Measurements from ENCODE around the gene CEBPZOS. TPM values are rescaled to one million over a fixed set of nuclear protein-coding genes. Genes with fewer than 3 reads are reported as not detected.
"Not testable (repeated sequence)": the region's sequence is repeated elsewhere in the genome, so short reads cannot be mapped to it uniquely, and the experiment has no call there.

Gene CEBPZOS
- total RNA-seq, 3 donors from 2014 or later, result 19.4 to 43.0 (median 21.6) TPM

DNA sequence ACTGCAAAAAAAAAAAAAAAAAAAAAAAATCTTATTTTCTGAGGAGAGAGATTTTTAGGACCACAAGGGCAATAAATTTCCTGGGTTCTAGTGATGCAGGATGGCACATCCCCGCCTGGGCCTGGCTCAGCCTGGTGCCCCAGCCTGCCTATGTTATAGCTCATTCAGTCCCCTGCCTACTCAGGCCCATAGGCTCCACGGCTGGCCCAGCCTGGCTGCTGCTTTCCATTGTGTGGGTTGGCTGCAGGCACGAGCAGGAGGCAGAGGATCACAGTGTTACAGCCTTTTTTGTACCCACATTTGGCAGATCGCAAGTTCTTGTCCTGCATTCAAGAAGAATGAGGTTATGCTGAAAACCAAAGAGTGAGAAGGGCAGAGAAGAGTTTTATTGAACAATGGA lies 5.0 kb upstream of the CEBPZOS start:
- TF ChIP-seq, protein P1, sequence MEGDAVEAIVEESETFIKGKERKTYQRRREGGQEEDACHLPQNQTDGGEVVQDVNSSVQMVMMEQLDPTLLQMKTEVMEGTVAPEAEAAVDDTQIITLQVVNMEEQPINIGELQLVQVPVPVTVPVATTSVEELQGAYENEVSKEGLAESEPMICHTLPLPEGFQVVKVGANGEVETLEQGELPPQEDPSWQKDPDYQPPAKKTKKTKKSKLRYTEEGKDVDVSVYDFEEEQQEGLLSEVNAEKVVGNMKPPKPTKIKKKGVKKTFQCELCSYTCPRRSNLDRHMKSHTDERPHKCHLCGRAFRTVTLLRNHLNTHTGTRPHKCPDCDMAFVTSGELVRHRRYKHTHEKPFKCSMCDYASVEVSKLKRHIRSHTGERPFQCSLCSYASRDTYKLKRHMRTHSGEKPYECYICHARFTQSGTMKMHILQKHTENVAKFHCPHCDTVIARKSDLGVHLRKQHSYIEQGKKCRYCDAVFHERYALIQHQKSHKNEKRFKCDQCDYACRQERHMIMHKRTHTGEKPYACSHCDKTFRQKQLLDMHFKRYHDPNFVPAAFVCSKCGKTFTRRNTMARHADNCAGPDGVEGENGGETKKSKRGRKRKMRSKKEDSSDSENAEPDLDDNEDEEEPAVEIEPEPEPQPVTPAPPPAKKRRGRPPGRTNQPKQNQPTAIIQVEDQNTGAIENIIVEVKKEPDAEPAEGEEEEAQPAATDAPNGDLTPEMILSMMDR (IDR thresholded peaks at IDR 0.05), result no peak
- TF ChIP-seq POLR2A (IDR thresholded peaks at IDR 0.05), result no peak
- no peak for TF ChIP-seq POLR2AphosphoS5 (IDR thresholded peaks at IDR 0.05)
- no peaks in the 10 kb centered on the region for H3K36me3 ChIP-seq
- DNase-seq (ENCODE audit: low spot score in 2 of 2), result no peak
- H3K4me1 ChIP-seq, result no peaks in the 10 kb centered on the region
- no peaks in the 10 kb centered on the region for H3K27me3 ChIP-seq
- no peak overlapping the region for H3K27ac ChIP-seq
- H3K4me3 ChIP-seq, result no peak overlapping the region
- intact Hi-C loops (cut with DNase I; ENCODE audit: low total_unique reads), result no loop called here
- no peaks in the 10 kb centered on the region for H3K9me3 ChIP-seq

DNA sequence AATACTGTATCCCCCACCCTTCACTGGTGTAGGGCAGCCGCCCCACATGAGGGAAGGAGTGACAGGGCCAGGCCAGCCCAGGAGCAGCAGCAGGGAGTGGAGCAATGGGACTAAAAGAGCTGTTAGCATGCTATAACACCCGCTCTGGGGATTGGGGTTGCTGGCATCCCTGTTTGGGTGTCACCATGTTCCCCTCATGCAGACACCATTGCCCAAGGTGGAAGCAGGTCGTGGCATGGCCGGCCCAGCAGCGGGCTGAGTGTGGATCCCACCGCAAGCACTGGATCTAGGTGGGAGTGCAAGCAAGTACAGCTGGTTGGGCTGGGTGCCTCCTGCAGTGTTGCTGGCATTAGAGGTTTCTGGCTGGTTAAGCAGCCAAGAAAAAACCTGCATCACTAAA lies 4.5 kb upstream of the CEBPZOS start:
- H3K9me3 ChIP-seq, result no peaks in the 10 kb centered on the region
- no peak overlapping the region for H3K27ac ChIP-seq
- intact Hi-C loops (cut with DNase I; ENCODE audit: low total_unique reads), result no loop called here
- TF ChIP-seq, protein P1 (IDR thresholded peaks at IDR 0.05), result no peak
- TF ChIP-seq POLR2A (IDR thresholded peaks at IDR 0.05) (no peak), POLR2AphosphoS5 (IDR thresholded peaks at IDR 0.05) (no peak)
- no peaks in the 10 kb centered on the region for H3K27me3 ChIP-seq
- H3K4me1 ChIP-seq, result no peaks in the 10 kb centered on the region
- no peaks in the 10 kb centered on the region for H3K36me3 ChIP-seq
- no peak overlapping the region for H3K4me3 ChIP-seq
- no peak for DNase-seq (ENCODE audit: low spot score in 2 of 2)

DNA sequence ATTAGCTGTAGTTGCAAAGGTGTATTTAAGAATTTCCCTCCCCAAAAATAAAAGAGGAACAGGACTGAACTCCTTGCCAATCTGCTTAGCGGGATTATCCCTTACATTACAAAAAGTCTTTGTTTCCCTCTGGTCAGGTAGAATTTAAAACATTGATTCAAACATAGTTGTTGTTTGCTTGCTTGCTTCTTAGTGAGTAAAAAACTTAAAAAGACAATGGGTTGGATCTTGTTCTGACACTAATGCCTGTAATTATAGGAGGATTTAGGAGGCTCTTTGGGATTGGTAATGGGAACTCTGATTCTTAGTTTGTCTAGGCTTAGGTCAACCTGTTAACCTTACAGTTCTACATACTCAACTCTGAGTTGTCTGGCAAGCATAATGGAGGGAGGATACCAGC lies 3.7 kb upstream of the CEBPZOS start:
- H3K4me1 ChIP-seq, result no peaks in the 10 kb centered on the region
- intact Hi-C loops (cut with DNase I; ENCODE audit: low total_unique reads), result no loop called here
- H3K36me3 ChIP-seq, result no peaks in the 10 kb centered on the region
- H3K9me3 ChIP-seq, result no peaks in the 10 kb centered on the region
- no peak overlapping the region for H3K27ac ChIP-seq
- no peak overlapping the region for H3K4me3 ChIP-seq
- no peaks in the 10 kb centered on the region for H3K27me3 ChIP-seq
- TF ChIP-seq POLR2AphosphoS5 (IDR thresholded peaks at IDR 0.05) (no peak), POLR2A (IDR thresholded peaks at IDR 0.05) (no peak)
- TF ChIP-seq, protein P1 (IDR thresholded peaks at IDR 0.05), result no peak
- no peak for DNase-seq (ENCODE audit: low spot score in 2 of 2)

DNA sequence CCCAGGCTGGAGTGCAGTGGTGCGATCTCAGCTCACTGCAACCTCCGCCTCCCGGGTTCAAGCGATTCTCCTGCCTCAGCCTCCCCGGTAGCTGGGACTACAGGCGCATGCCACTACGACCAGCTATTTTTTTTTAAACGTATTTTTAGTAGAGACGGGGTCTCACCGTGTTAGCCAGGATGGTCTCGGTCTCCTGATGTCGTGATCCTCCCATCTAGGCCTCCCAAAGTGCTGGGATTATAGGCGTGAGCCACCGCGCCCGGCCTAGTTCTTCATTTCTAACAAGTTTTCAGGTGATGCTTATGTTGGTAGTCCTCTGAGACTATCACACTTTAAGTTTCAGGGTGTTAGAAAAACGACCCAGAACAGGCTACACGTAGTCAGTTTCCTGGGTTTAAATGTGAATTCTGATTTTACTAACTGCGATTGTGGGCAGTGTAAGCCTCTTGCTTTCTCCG lies 405 bp upstream of the CEBPZOS start:
- H3K36me3 ChIP-seq; H3K27me3 ChIP-seq; intact Hi-C loops (cut with DNase I; ENCODE audit: low total_unique reads); H3K9me3 ChIP-seq; DNase-seq (ENCODE audit: low spot score in 2 of 2); H3K4me1 ChIP-seq: not testable (repeated sequence)
- Histone ChIP-seq H3K4me3 (peak overlapping the region; percentile 63 to 91 (median 85)), H3K27ac (peak overlapping the region; percentile 88 to 94)

DNA sequence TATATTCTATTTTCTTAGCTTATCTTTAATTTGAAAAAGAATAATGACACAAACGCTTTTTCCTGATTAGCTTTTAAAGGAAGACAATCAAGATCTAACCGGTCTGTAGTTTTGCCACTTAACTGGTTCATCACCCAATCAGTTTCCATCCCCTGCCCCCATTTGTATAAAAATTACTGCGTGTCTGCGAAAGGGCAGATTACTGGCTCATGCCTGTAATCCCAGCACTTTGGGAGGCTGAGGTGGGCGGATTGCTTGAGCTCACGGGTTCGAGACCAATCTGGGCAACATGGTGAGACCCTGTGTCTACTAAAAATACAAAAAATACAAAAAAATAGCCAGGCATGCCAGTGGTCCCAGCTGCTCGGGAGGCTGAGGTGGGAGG lies 2.4 kb downstream of the CEBPZOS start:
- Histone ChIP-seq H3K27me3 (no peaks in the 10 kb centered on the region), H3K36me3 (peaks cover 8% of the 10 kb centered on the region), H3K4me3 (no peak overlapping the region), H3K9me3 (peaks cover 0 to 3% of the 10 kb centered on the region in 2 donors), H3K27ac (no peak overlapping the region), H3K4me1 (no peaks in the 10 kb centered on the region)
- TF ChIP-seq POLR2A (IDR thresholded peaks at IDR 0.05) (no peak), POLR2AphosphoS5 (IDR thresholded peaks at IDR 0.05) (no peak)
- TF ChIP-seq, protein P1 (IDR thresholded peaks at IDR 0.05), result no peak
- intact Hi-C loops (cut with DNase I; ENCODE audit: low total_unique reads), result no loop called here
- DNase-seq (ENCODE audit: low spot score in 2 of 2), result no peak

DNA sequence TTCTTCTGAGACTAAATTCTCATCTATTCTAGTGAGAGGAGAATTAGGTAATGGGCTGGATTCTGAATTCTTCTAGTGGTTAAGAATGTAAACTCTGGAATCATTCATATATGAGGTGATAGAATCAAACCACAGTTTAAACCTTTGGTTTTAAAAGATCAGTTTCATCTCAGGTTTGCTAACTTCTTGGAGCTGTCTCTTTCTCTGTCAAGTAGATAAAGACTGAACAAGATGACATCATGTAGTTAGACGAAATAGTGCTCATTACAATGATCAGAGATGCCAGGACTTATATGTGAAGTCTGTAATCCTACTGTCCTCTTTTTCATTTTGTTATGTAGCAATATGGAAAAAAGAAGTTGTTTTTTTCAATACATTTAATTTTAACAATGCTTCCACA lies 4.9 kb downstream of the CEBPZOS start:
- Histone ChIP-seq H3K27ac (no peak overlapping the region), H3K36me3 (peaks cover 17% of the 10 kb centered on the region), H3K9me3 (peaks cover 0 to 8% of the 10 kb centered on the region in 2 donors), H3K4me3 (no peak overlapping the region), H3K4me1 (no peaks in the 10 kb centered on the region), H3K27me3 (no peaks in the 10 kb centered on the region)
- no peak for DNase-seq (ENCODE audit: low spot score in 2 of 2)
- intact Hi-C loops (cut with DNase I; ENCODE audit: low total_unique reads), result no loop called here
- TF ChIP-seq POLR2A (IDR thresholded peaks at IDR 0.05), result no peak

All from breast epithelium (tissue), 4 donors.